ENCODE measurements around the gene FCGR1A.
"Not testable (repeated sequence)": the region's sequence is repeated elsewhere in the genome, so short reads cannot be mapped to it uniquely, and the experiment has no call there.

FCGR1A gene

GRCh38 chr1:149833144-149833543 is 50.6 kb downstream of the FCGR1A start:
- H3K4me1 ChIP-seq (ENCODE audit: control insufficient read depth in 5 of 5, insufficient read depth in 5 of 5, low read length in 5 of 5); H3K9ac ChIP-seq (ENCODE audit: low read length in 5 of 5); H3K36me3 ChIP-seq (ENCODE audit: control insufficient read depth in 5 of 5, insufficient read depth in 5 of 5, low read length in 5 of 5); H3K4me3 ChIP-seq (ENCODE audit: low read depth in 1 of 5, low read length in 5 of 5); H3K27ac ChIP-seq (ENCODE audit: low read depth, low read length); H3K27me3 ChIP-seq (ENCODE audit: control insufficient read depth in 5 of 5, insufficient read depth in 4 of 5, low read length in 5 of 5); H3K9me3 ChIP-seq (ENCODE audit: control insufficient read depth in 5 of 5, low read length in 5 of 5): not testable (repeated sequence)

DNA sequence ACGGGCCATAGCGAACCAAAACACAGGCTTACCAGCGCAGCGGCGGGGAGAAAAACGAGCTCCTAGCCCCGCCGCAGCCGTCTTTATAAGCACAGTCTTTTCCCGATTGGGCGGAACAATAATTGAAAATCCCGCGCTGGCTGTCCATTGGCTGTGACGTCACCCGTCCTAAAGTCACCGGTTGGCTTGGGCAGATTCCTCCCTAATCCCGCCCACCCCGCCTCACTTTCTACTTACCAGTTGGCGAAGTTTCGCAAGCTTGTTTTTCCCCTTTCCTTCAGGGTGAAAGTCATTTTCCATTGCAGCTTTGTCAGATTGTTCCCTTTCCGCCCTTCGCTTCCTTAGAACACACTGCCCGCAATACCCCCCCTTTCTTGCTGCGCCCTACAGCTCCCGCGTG is 58.7 kb downstream of the FCGR1A start:
- peaks cover 3 to 21% (median 15%) of the 10 kb centered on the region in 5 donors for H3K4me1 ChIP-seq (ENCODE audit: control insufficient read depth in 5 of 5, insufficient read depth in 5 of 5, low read length in 5 of 5)
- not testable (repeated sequence) for H3K9me3 ChIP-seq (ENCODE audit: control insufficient read depth in 5 of 5, low read length in 5 of 5); H3K27me3 ChIP-seq (ENCODE audit: control insufficient read depth in 5 of 5, insufficient read depth in 4 of 5, low read length in 5 of 5); H3K9ac ChIP-seq (ENCODE audit: low read length in 5 of 5); H3K4me3 ChIP-seq (ENCODE audit: low read depth in 1 of 5, low read length in 5 of 5); H3K36me3 ChIP-seq (ENCODE audit: control insufficient read depth in 5 of 5, insufficient read depth in 5 of 5, low read length in 5 of 5); H3K27ac ChIP-seq (ENCODE audit: low read depth, low read length)

Measured in subcutaneous abdominal adipose tissue (tissue), 5 donors.